ENCODE measurements around the gene MINDY4. TPM values are rescaled to one million over a fixed set of nuclear protein-coding genes. Genes with fewer than 3 reads are reported as not detected.

MINDY4 gene
- total and polyA plus RNA-seq, 10 of the 15 experiments (the other 5 are each of a cell fraction or from before 2014, with no cell fraction given): 0.10 to 0.90 (median 0.40) TPM

DNA sequence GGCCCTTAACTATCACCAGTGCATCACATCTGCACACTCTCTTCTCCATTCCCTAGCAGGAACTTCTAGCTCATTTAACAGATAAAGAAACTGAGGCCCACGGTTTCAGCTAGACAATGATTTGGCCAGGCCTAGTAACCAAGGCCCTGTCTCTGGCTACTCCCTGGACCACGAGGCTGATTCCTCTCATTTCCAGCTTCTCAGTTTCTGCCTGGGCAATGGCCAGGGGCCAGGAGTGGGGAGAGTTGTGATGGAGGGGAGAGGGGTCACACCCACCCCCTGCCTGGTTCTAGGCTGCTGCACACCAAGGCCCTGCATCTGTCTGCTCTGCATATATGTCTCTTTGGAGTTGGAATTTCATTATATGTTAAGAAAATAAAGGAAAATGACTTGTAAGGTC lies 153.9 kb downstream of the MINDY4 start:
- no TSS peak for BruUV-seq (replicated peaks)
- ChIA-PET CTCF (interaction anchor here (1.4 kb wide), 1 partner anchor 14 kb away, joined by 7 read pairs; no protein-coding TSS in a partner anchor), POLR2A (no interaction called here), RAD21 (ENCODE audit: unreplicated experiment) (interaction anchor here (0.7 kb wide), 1 partner anchor 14 kb away, joined by 4 read pairs; no protein-coding TSS in a partner anchor), SMC1A (ENCODE audit: uncharacterized antibody, unreplicated experiment) (interaction anchor here (0.9 kb wide), 1 partner anchor 10 kb away, joined by 3 read pairs; no protein-coding TSS in a partner anchor)
- Histone ChIP-seq H3K79me2 (ENCODE audit: control insufficient read depth, insufficient read depth, low read length) (no peaks in the 10 kb centered on the region), H3K27me3 (replicated peaks in 1 of 2; ENCODE audit: control insufficient read depth in 2 of 2, insufficient read depth in 2 of 2, low read length in 1 of 2) (no peaks in the 10 kb centered on the region), H3K4me2 (ENCODE audit: control insufficient read depth, insufficient read depth) (no peak overlapping the region), H3K4me1 (ENCODE audit: control insufficient read depth, insufficient read depth, low read length) (no peaks in the 10 kb centered on the region), H2AFZ (ENCODE audit: control insufficient read depth, low read depth, low read length) (no peak overlapping the region), H3K4me3 (no peak overlapping the region), H3K36me3 (ENCODE audit: control insufficient read depth in 2 of 2, insufficient read depth in 2 of 2, low read length in 1 of 2) (no peaks in the 10 kb centered on the region), H3K9me3 (replicated peaks; ENCODE audit: control insufficient read depth, insufficient read depth, low read length) (no peaks in the 10 kb centered on the region; the same call in 2 of the 3 replicates), H4K20me1 (ENCODE audit: control insufficient read depth, insufficient read depth) (no peaks in the 10 kb centered on the region), H3K27ac (ENCODE audit: control insufficient read depth, insufficient read depth) (no peak overlapping the region), H3K9ac (ENCODE audit: control insufficient read depth, insufficient read depth, low read length) (no peak overlapping the region)
- no peak for FAIRE-seq
- intact Hi-C loops (cut with micrococcal nuclease; ENCODE audit: unreplicated experiment) (no loop called here), in situ Hi-C loops (cut with MboI) (no loop called here)
- no peak for DNase-seq (ENCODE audit: low read depth, low spot score)
- no peak for TF ChIP-seq JUNB (IDR thresholded peaks at IDR 0.05)
- WGBS (ENCODE audit: insufficient coverage, insufficient replicate concordance, low lambda C conversion rate, missing lambda C conversion rate): 0% methylated on average over 2 of the region's 2 CpGs
- ATAC-seq: no peak

DNA sequence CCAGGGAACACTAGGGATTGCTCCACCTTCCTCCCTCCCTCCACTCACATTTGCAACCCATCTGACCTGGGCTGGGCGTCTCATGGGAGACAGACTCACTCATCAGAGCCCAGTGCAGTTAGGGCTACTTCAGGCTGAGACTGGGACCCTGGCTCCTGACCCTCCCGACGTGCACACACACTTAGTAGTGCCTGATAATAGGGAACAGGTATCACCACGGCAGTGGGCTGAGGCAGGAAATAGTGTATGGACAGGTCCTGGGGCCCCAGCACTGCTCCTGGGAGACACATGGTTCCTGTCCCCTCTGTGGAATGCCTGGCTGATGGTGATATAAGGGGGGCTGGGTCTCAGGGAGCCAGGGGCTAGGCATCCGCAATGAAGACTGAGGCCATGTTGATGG lies 154.7 kb downstream of the MINDY4 start:
- CTCF ChIA-PET: no interaction called here
- POLR2A ChIA-PET: no interaction called here
- no peaks in the 10 kb centered on the region for H3K79me2 ChIP-seq (ENCODE audit: control insufficient read depth, insufficient read depth, low read length)
- no peaks in the 10 kb centered on the region for H3K27me3 ChIP-seq (replicated peaks in 1 of 2; ENCODE audit: control insufficient read depth in 2 of 2, insufficient read depth in 2 of 2, low read length in 1 of 2)
- in situ Hi-C loops (cut with MboI) (no loop called here), intact Hi-C loops (cut with micrococcal nuclease; ENCODE audit: unreplicated experiment) (no loop called here)
- ATAC-seq (no peak), DNase-seq (ENCODE audit: low read depth, low spot score) (no peak), FAIRE-seq (no peak)
- H3K4me1 ChIP-seq (ENCODE audit: control insufficient read depth, insufficient read depth, low read length): no peaks in the 10 kb centered on the region
- no peak overlapping the region for H3K27ac ChIP-seq (ENCODE audit: control insufficient read depth, insufficient read depth)
- no TSS peak for BruUV-seq (replicated peaks)
- RAD21 ChIA-PET (ENCODE audit: unreplicated experiment): no interaction called here
- H2AFZ ChIP-seq (ENCODE audit: control insufficient read depth, low read depth, low read length): no peak overlapping the region
- H3K9me3 ChIP-seq (replicated peaks; ENCODE audit: control insufficient read depth, insufficient read depth, low read length): no peaks in the 10 kb centered on the region; the same call in 2 of the 3 replicates
- no peak overlapping the region for H3K4me2 ChIP-seq (ENCODE audit: control insufficient read depth, insufficient read depth)
- SMC1A ChIA-PET (ENCODE audit: uncharacterized antibody, unreplicated experiment): no interaction called here
- H4K20me1 ChIP-seq (ENCODE audit: control insufficient read depth, insufficient read depth): no peaks in the 10 kb centered on the region
- H3K4me3 ChIP-seq: no peak overlapping the region
- no peaks in the 10 kb centered on the region for H3K36me3 ChIP-seq (ENCODE audit: control insufficient read depth in 2 of 2, insufficient read depth in 2 of 2, low read length in 1 of 2)
- H3K9ac ChIP-seq (ENCODE audit: control insufficient read depth, insufficient read depth, low read length): no peak overlapping the region
- WGBS (ENCODE audit: insufficient coverage, insufficient replicate concordance, low lambda C conversion rate, missing lambda C conversion rate): 62% methylated on average over 5 of the region's 5 CpGs
- no peak for TF ChIP-seq HDAC6 (IDR thresholded peaks at IDR 0.05; ENCODE audit: unreplicated experiment)
- no peak for TF ChIP-seq GABPA (IDR thresholded peaks at IDR 0.05; ENCODE audit: low read depth)
- no peak for TF ChIP-seq HDAC2 (IDR thresholded peaks at IDR 0.05)
- no peak for TF ChIP-seq ZZZ3 (IDR thresholded peaks at IDR 0.05; ENCODE audit: control insufficient read depth, insufficient read length, low read depth)
- TF ChIP-seq PAX8 (IDR thresholded peaks at IDR 0.05): no peak
- TF ChIP-seq, protein P1, sequence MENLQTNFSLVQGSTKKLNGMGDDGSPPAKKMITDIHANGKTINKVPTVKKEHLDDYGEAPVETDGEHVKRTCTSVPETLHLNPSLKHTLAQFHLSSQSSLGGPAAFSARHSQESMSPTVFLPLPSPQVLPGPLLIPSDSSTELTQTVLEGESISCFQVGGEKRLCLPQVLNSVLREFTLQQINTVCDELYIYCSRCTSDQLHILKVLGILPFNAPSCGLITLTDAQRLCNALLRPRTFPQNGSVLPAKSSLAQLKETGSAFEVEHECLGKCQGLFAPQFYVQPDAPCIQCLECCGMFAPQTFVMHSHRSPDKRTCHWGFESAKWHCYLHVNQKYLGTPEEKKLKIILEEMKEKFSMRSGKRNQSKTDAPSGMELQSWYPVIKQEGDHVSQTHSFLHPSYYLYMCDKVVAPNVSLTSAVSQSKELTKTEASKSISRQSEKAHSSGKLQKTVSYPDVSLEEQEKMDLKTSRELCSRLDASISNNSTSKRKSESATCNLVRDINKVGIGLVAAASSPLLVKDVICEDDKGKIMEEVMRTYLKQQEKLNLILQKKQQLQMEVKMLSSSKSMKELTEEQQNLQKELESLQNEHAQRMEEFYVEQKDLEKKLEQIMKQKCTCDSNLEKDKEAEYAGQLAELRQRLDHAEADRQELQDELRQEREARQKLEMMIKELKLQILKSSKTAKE (IDR thresholded peaks at IDR 0.05; ENCODE audit: low read depth, poor library complexity, severe bottlenecking): no peak
- TF ChIP-seq, protein P2, sequence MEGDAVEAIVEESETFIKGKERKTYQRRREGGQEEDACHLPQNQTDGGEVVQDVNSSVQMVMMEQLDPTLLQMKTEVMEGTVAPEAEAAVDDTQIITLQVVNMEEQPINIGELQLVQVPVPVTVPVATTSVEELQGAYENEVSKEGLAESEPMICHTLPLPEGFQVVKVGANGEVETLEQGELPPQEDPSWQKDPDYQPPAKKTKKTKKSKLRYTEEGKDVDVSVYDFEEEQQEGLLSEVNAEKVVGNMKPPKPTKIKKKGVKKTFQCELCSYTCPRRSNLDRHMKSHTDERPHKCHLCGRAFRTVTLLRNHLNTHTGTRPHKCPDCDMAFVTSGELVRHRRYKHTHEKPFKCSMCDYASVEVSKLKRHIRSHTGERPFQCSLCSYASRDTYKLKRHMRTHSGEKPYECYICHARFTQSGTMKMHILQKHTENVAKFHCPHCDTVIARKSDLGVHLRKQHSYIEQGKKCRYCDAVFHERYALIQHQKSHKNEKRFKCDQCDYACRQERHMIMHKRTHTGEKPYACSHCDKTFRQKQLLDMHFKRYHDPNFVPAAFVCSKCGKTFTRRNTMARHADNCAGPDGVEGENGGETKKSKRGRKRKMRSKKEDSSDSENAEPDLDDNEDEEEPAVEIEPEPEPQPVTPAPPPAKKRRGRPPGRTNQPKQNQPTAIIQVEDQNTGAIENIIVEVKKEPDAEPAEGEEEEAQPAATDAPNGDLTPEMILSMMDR (IDR thresholded peaks at IDR 0.05 in 2 of 3, conservative IDR thresholded peaks at IDR 0.05 in 1 of 3; ENCODE audit: control insufficient read depth in 2 of 3, extremely low read depth in 1 of 3, insufficient read depth in 1 of 3, low read depth in 3 of 3, low read length in 3 of 3): no peak
- TF ChIP-seq POLR2AphosphoS5 (IDR thresholded peaks at IDR 0.05; ENCODE audit: low read length): no peak
- no peak for TF ChIP-seq SUPT20H (IDR thresholded peaks at IDR 0.05; ENCODE audit: borderline replicate concordance, control insufficient read depth, low read depth, low read length)
- no peak for TF ChIP-seq FOXK2 (IDR thresholded peaks at IDR 0.05)
- no peak for TF ChIP-seq FOS (IDR thresholded peaks at IDR 0.05; ENCODE audit: borderline replicate concordance, extremely low read depth, insufficient read length)
- TF ChIP-seq LARP7 (IDR thresholded peaks at IDR 0.05): no peak
